Coronary artery (tissue), 2 donors: ENCODE measurements around the gene SLC27A5.
A peak's percentile ranks its signal among the peaks of the same experiment; 100 is the strongest.

ENCODE experiments used
- DNase-seq: peaks from one replicate; pipeline ENCODE4 v3.0.0-alpha.2; 2017; ENCODE audit warnings: low spot score
- H3K27ac ChIP-seq, 2 donors: fragments of 200-600 bp; sonication (generic); one replicate each; pipeline ENCODE4 v1.5.1; 2016 to 2019
- H3K4me3 ChIP-seq: fragments of 200-600 bp; sonication (generic); 2 replicates; pipeline ENCODE4 v1.5.1; 2016; ENCODE audit warnings: mild to moderate bottlenecking, moderate library complexity
- CTCF ChIP-seq: fragments of 200-600 bp; sonication (generic); IDR thresholded peaks from one replicate; pipeline ENCODE4 v1.5.1; 2019; ENCODE audit warnings: antibody characterized with exemption

SLC27A5 gene

GRCh38 chr19:58557221-58558065 is 45.7 kb upstream of the SLC27A5 start:
- no peak for TF ChIP-seq CTCF
- Histone ChIP-seq H3K4me3 (peak overlapping the region; percentile 70), H3K27ac (peak overlapping the region; percentile 87 to 91)
- DNase-seq: peak; percentile 73

- H3K27ac ChIP-seq: peak overlapping the region; percentile 87 to 91
- TF ChIP-seq CTCF: no peak
- peak overlapping the region; percentile 70 for H3K4me3 ChIP-seq
- DNase-seq: no peak
Observed at GRCh38 chr19:58556622-58557220, 44.9 kb upstream of the SLC27A5 start.

- Histone ChIP-seq H3K27ac (peak overlapping the region; percentile 40 to 95), H3K4me3 (no peak overlapping the region)
- DNase-seq: no peak
- TF ChIP-seq CTCF: no peak
Observed at GRCh38 chr19:58555920-58556621, 44.3 kb upstream of the SLC27A5 start.

- Histone ChIP-seq H3K27ac (peak overlapping the region; percentile 94 to 95), H3K4me3 (peak overlapping the region; percentile 86)
- no peak for TF ChIP-seq CTCF
- DNase-seq: no peak
Observed at GRCh38 chr19:58555369-58555885, 43.6 kb upstream of the SLC27A5 start.

- DNase-seq: peak; percentile 99
- Histone ChIP-seq H3K4me3 (peak within 1 kb of the TSS; percentile 86), H3K27ac (peak within 1 kb of the TSS; percentile 94 to 95)
- no peak for TF ChIP-seq CTCF
Observed at GRCh38 chr19:58554494-58555368, 42.9 kb upstream of the SLC27A5 start, which contains the start of gene CHMP2A. CHMP2A (minus strand) TSS chr19:58555105; CDS start chr19:58554212, 893 bp downstream.

- no peak for TF ChIP-seq CTCF
- peak; percentile 75 for DNase-seq
- H3K4me3 ChIP-seq: peak overlapping the region; percentile 86
- H3K27ac ChIP-seq: peak overlapping the region; percentile 94 to 95
Observed at GRCh38 chr19:58553799-58554493, 42.2 kb upstream of the SLC27A5 start.
